ENCODE results near the gene TCEAL5.
A peak's percentile ranks its signal among the peaks of the same experiment; 100 is the strongest.
"Not testable (repeated sequence)": the region's sequence is repeated elsewhere in the genome, so short reads cannot be mapped to it uniquely, and the experiment has no call there.

The TCEAL5 gene

DNA sequence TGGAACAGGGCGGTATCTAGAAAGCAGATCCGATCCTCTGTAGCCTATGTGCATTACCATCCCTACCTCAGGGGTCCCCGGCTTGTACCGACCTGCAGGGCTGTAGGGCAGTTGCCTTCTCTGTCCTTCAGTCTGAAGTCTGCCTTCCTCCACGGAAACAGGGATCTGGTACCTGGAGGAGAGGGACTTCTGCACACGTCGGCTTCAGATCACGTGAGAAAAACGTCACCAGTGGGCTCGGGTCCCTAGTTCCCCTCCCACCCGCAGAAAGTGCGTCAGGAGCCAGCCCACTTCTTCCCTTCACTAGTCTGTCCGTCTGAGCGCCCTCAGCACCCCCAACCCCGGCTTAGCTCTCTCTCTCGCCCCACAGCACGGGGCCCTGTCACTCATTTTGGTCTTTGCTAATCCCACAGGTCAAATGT is at the start of gene TCEAL5:
TSS of gene TCEAL5 (minus strand) at position 170 of the 422 bp plus-strand sequence. CDS start 2,187 bp downstream, outside the sequence.
- TF ChIP-seq, protein P1, sequence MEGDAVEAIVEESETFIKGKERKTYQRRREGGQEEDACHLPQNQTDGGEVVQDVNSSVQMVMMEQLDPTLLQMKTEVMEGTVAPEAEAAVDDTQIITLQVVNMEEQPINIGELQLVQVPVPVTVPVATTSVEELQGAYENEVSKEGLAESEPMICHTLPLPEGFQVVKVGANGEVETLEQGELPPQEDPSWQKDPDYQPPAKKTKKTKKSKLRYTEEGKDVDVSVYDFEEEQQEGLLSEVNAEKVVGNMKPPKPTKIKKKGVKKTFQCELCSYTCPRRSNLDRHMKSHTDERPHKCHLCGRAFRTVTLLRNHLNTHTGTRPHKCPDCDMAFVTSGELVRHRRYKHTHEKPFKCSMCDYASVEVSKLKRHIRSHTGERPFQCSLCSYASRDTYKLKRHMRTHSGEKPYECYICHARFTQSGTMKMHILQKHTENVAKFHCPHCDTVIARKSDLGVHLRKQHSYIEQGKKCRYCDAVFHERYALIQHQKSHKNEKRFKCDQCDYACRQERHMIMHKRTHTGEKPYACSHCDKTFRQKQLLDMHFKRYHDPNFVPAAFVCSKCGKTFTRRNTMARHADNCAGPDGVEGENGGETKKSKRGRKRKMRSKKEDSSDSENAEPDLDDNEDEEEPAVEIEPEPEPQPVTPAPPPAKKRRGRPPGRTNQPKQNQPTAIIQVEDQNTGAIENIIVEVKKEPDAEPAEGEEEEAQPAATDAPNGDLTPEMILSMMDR (IDR thresholded peaks at IDR 0.05; ENCODE audit: control insufficient read depth, extremely low read depth, insufficient read depth): no peak
- H3K4me3 ChIP-seq (ENCODE audit: low read depth, low read length): no peak within 1 kb of the TSS
- DNase-seq (ENCODE audit: low read depth): no peak

GRCh38 chrX:103311399-103311780 is 34.8 kb upstream of the TCEAL5 start:
- H3K4me3 ChIP-seq (ENCODE audit: low read depth, low read length): peak overlapping the region; percentile 74
- TF ChIP-seq, protein P1 (IDR thresholded peaks at IDR 0.05; ENCODE audit: control insufficient read depth, extremely low read depth, insufficient read depth): no peak
- DNase-seq (ENCODE audit: low read depth): no peak

DNA sequence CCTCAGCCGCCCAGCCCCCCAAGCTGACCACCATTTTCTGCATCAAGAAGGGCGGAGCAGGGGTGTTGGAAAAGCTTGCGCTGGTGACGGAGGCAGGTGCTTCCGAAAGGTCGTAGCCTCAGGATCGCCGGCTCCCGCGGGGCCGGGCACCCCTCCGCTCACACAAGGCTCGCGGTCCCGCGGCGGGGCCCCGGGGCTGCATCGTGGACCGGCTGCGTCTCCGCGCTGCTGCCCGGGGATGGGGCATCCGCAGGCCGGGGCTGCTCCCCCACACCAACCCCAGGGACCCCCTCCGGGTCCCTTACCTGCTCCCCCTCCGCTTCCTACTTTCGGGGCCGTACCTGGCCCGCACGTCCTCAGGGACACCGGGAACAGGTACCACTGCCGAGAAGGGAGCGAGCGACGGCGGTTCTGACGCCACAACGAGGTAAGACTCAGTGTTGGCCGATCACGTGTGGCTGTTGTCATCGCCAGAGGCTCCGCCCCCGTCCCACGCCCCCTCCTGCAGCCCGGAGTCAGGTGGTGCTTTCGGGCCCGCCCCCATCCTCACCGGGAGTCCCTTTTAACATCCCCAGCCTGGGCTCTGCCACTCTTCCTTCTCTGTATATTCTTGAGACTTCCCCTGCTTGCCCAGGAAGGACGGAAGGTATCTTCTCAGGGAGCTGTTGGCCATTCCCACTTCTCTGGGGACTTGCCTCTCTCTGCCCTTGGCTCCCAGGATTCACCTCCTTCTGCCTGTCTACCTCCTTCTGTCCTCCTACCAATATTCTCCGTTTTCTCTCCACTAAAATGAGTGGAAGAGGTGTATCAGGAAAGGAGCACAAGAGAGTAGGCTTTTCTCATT is 34.2 kb upstream of the TCEAL5 start, which contains the start of gene BEX2:
TSS of gene BEX2 (minus strand) at position 436 of the 844 bp plus-strand sequence. CDS start 1,014 bp downstream, outside the sequence.
- DNase-seq (ENCODE audit: low read depth): peak; percentile 44
- TF ChIP-seq, protein P1 (IDR thresholded peaks at IDR 0.05; ENCODE audit: control insufficient read depth, extremely low read depth, insufficient read depth): no peak
- peak within 1 kb of the TSS; percentile 74 for H3K4me3 ChIP-seq (ENCODE audit: low read depth, low read length)

DNA sequence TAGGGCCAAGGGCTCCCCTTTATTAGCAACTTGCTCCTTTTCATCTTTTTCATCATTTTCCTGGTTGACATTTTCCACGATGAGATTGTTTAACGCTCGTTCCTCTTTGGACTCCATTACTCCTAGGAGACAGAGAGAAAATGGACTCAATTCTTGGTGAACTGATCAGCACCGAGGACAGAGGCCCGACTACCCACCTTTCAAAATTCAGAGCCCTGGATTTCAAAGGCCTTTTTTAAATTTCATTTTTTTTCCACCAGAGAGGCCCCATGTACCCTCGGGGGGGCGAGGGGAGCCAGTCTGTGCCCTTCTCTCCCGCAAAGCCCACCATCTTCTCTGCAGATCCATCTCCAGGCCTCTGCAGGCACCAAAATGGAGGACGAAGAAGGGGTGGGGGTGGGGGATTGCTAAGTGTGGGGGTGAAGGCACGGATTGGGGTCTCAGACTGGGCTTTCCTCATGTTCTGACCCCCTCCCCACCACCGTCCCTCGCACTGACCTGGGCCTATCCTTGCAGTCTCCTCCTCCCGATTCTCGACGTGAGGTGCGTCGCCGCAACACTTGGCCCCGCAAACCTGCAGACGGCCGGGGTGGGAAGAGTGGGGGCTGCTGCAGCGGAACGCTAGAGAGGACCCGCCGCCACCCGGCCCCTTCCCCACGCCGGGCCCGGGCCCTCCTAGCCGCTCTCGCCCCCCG is 33.5 kb upstream of the TCEAL5 start:
- no peak for DNase-seq (ENCODE audit: low read depth)
- TF ChIP-seq, protein P1 (IDR thresholded peaks at IDR 0.05; ENCODE audit: control insufficient read depth, extremely low read depth, insufficient read depth): no peak
- H3K4me3 ChIP-seq (ENCODE audit: low read depth, low read length): peak overlapping the region; percentile 74

- DNase-seq (ENCODE audit: low read depth); H3K4me3 ChIP-seq (ENCODE audit: low read depth, low read length): not testable (repeated sequence)
Observed at GRCh38 chrX:103305666-103306065, 29.1 kb upstream of the TCEAL5 start.

- H3K4me3 ChIP-seq (ENCODE audit: low read depth, low read length): no peak overlapping the region
- TF ChIP-seq, protein P1 (IDR thresholded peaks at IDR 0.05; ENCODE audit: control insufficient read depth, extremely low read depth, insufficient read depth): no peak
- no peak for DNase-seq (ENCODE audit: low read depth)
Observed at GRCh38 chrX:103304705-103305104, 28.2 kb upstream of the TCEAL5 start.

GRCh38 chrX:103293118-103293517 is 16.6 kb upstream of the TCEAL5 start:
- TF ChIP-seq, protein P1 (IDR thresholded peaks at IDR 0.05; ENCODE audit: control insufficient read depth, extremely low read depth, insufficient read depth): no peak
- no peak overlapping the region for H3K4me3 ChIP-seq (ENCODE audit: low read depth, low read length)
- DNase-seq (ENCODE audit: low read depth): no peak
